K562 (cell line): ENCODE measurements around the gene KCNN3. TPM values are rescaled to one million over a fixed set of nuclear protein-coding genes. Genes with fewer than 3 reads are reported as not detected.

Experiments used
- ATAC-seq: fragments of 200-7000 bp; cut with Tn5 transposase; 3 replicates; pipeline ENCODE4 v1.9.1; 2020; ENCODE audit warnings: moderate library complexity
- BruUV-seq: library from RNA; stranded (reverse); fragments of 400-500 nt; replicated peaks from 2 replicates; lab custom pipeline; 2021; lab: Mats Ljungman, UMichigan
- CTCF ChIA-PET: fragments of 300-600 bp; formaldehyde crosslinking; extraction: SDS; loops from one replicate; lab custom pipeline; 2021; ENCODE audit warnings: low intra/inter-chr PET ratio; lab: Yijun Ruan, JAX
- POLR2A ChIA-PET: fragments of 300-600, 350-650 bp; sonication (Branson Sonifier 250); formaldehyde crosslinking; extraction: SDS; loops from one replicate; lab custom pipeline; 2021; ENCODE audit warnings: antibody characterized with exemption, inconsistent platforms; lab: Yijun Ruan, JAX
- DNase-seq, 4 experiments: peaks; one replicate each; pipeline versions ENCODE4 v3.0.0 to v3.0.0-alpha.2; 2011 to 2018; ENCODE audit warnings: low spot score in 3 of 4, mixed read lengths in 3 of 4; ENCODE audit errors: extremely low read depth in 1 of 4
- FAIRE-seq: peaks from 2 replicates; lab custom pipeline; 2011; peaks lifted over from hg19 to GRCh38; lab: Jason Lieb, UNC
- H2AFZ ChIP-seq: 2 replicates; pipeline ENCODE4 v1.6.0; 2011; ENCODE audit warnings: low read depth, low read length, control low read depth, inconsistent platforms
- H3K27ac ChIP-seq: fragments of 200-600 bp; 3 replicates; pipeline ENCODE4 v1.8.0; 2011; ENCODE audit warnings: low read depth, mild to moderate bottlenecking, control low read depth, inconsistent platforms, low read length, moderate library complexity, mixed read lengths; ENCODE audit errors: extremely low read depth
- H3K27me3 ChIP-seq, 2 experiments: fragments of 300-600 bp in 1 of 2; 2 replicates in 1 of 2; 3 replicates in 1 of 2; pipeline versions ENCODE4 v1.6.0 to v1.8.0; 2011; ENCODE audit warnings: inconsistent platforms in 2 of 2, low read length in 2 of 2, mild to moderate bottlenecking in 1 of 2, mixed read lengths in 1 of 2, moderate library complexity in 1 of 2; ENCODE audit not compliant: control insufficient read depth in 2 of 2, insufficient read depth in 2 of 2
- H3K36me3 ChIP-seq: fragments of 300-600 bp; 3 replicates; pipeline ENCODE4 v1.8.0; 2011; ENCODE audit warnings: mild to moderate bottlenecking, low read length, inconsistent platforms; ENCODE audit not compliant: control insufficient read depth, insufficient read depth
- H3K4me1 ChIP-seq, 2 experiments: fragments of 200-600 bp in 1 of 2; replicated peaks in 1 of 2; 2 replicates in 1 of 2; 3 replicates in 1 of 2; pipeline versions ENCODE4 v1.5.1 to v1.8.0; 2011; ENCODE audit warnings: inconsistent platforms in 2 of 2, low read length in 2 of 2, mild to moderate bottlenecking in 1 of 2, mixed read lengths in 1 of 2, moderate library complexity in 1 of 2; ENCODE audit not compliant: control insufficient read depth in 2 of 2, insufficient read depth in 2 of 2
- H3K4me2 ChIP-seq: 2 replicates; pipeline ENCODE4 v1.6.1; 2011; ENCODE audit warnings: low read length, control low read depth, inconsistent platforms, mixed read lengths; ENCODE audit not compliant: insufficient read depth
- H3K4me3 ChIP-seq: fragments of 200-600 bp; sonication (generic), shearing (Covaris generic); 2 replicates; pipeline ENCODE4 v1.5.1; 2016; ENCODE audit warnings: control low read depth, inconsistent platforms
- H3K79me2 ChIP-seq: fragments of 200-600 bp; 3 replicates; pipeline ENCODE4 v1.8.0; 2011; ENCODE audit warnings: low read length, inconsistent platforms; ENCODE audit not compliant: control insufficient read depth, insufficient read depth
- H3K9ac ChIP-seq, 2 experiments: 2 replicates each; pipeline versions ENCODE4 v1.6.0 to v1.6.1; 2011; ENCODE audit warnings: low read depth in 2 of 2, low read length in 2 of 2, control low read depth in 1 of 2, inconsistent platforms in 1 of 2, mild to moderate bottlenecking in 1 of 2, mixed read lengths in 1 of 2; ENCODE audit not compliant: insufficient read depth in 1 of 2
- H3K9me1 ChIP-seq: one replicate; pipeline ENCODE4 v1.6.0; 2011; ENCODE audit warnings: inconsistent platforms, mild to moderate bottlenecking, low read length, moderate library complexity; ENCODE audit not compliant: control insufficient read depth, insufficient read depth
- H3K9me3 ChIP-seq: replicated peaks from 2 replicates; pipeline ENCODE4 v1.5.1; 2011; ENCODE audit warnings: low read depth, low read length, inconsistent platforms; ENCODE audit not compliant: control insufficient read depth, insufficient read depth
- H4K20me1 ChIP-seq: replicated peaks from 2 replicates; pipeline ENCODE4 v1.6.1; 2011; ENCODE audit warnings: low read length, inconsistent platforms, mixed read lengths; ENCODE audit not compliant: control insufficient read depth, insufficient read depth
- CEBPB ChIP-seq: fragments of 450-650 bp; IDR thresholded peaks from 2 replicates; pipeline ENCODE4 v1.6.1; 2016; ENCODE audit warnings: missing genetic modification characterization, missing compliant biosample characterization
- HDAC8 ChIP-seq: fragments of 450-650 bp; IDR thresholded peaks from 2 replicates; pipeline ENCODE4 v1.6.1; 2016; ENCODE audit warnings: mild to moderate bottlenecking, missing genetic modification characterization, moderate library complexity, missing compliant biosample characterization
- MAFG ChIP-seq: fragments of 450-650 bp; conservative IDR thresholded peaks from 2 replicates; pipeline ENCODE4 v1.6.1; 2016; ENCODE audit warnings: missing genetic modification characterization, missing compliant biosample characterization
- MIER1 ChIP-seq: fragments of 450-650 bp; IDR thresholded peaks from 2 replicates; pipeline ENCODE4 v1.6.1; 2016; ENCODE audit warnings: antibody characterized with exemption, mild to moderate bottlenecking, low read depth
- WGBS: fragments of 100-300 bp; shearing (Covaris generic); methylation state at CpG from one replicate; pipeline ENCODE4 v1.1.6; 2016; ENCODE audit warnings: low coverage, mixed read lengths; ENCODE audit not compliant: insufficient coverage; ENCODE audit errors: missing lambda C conversion rate; 5-methylcytosine and 5-hydroxymethylcytosine counted together
- in situ Hi-C: fragments of 300-500 bp; cut with MboI; formaldehyde crosslinking; loops from 4 replicates; pipeline ENCODE4 v1.15.0; 2018; ENCODE audit warnings: inconsistent platforms, mixed read lengths
- intact Hi-C: fragments of 100-400 bp; cut with micrococcal nuclease; formaldehyde crosslinking; loops from 2 replicates; pipeline ENCODE4 v1.14.2; 2022
- polyA plus RNA-seq, 8 experiments: library from polyadenylated mRNA; depleted of rRNA in 4 of 8; stranded (reverse) in 5 of 8; unstranded in 3 of 8; fragments of >200 nt; fragmentation: Nextera tagmentation in 2 of 8; fragmentation: Illumina TruSeq in 1 of 8; extraction: Ambion mirVana in 2 of 8; extraction: Trizol in 1 of 8; gene quantifications; 2 replicates each; pipeline versions ENCODE4 v1.2.1 to v1.2.3, GENCODE V29; 2011 to 2014; ENCODE audit warnings: inconsistent platforms in 1 of 8, missing spikeins in 1 of 8
- total RNA-seq, 7 experiments: library from RNA; depleted of rRNA in 6 of 7; stranded (reverse); fragments of >200 nt in 6 of 7; fragmentation: Illumina TruSeq in 2 of 7; extraction: Trizol in 2 of 7; gene quantifications; 2 replicates each; pipeline versions ENCODE4 v1.2.1 to v1.2.3, GENCODE V29; 2011 to 2021; ENCODE audit warnings: low replicate concordance in 1 of 7
- TF ChIP-seq, protein P1 (sequence below): fragments of 250-450 bp; sonication (Bioruptor Pico); IDR thresholded peaks from 2 replicates; pipeline ENCODE4 v1.4.0; 2020; ENCODE audit warnings: mild to moderate bottlenecking

Gene KCNN3
- total and polyA plus RNA-seq, 9 of the 15 experiments (the other 6 are each of a cell fraction or from before 2014, with no cell fraction given) = 0.02 to 0.03 TPM; not detected in 7

DNA sequence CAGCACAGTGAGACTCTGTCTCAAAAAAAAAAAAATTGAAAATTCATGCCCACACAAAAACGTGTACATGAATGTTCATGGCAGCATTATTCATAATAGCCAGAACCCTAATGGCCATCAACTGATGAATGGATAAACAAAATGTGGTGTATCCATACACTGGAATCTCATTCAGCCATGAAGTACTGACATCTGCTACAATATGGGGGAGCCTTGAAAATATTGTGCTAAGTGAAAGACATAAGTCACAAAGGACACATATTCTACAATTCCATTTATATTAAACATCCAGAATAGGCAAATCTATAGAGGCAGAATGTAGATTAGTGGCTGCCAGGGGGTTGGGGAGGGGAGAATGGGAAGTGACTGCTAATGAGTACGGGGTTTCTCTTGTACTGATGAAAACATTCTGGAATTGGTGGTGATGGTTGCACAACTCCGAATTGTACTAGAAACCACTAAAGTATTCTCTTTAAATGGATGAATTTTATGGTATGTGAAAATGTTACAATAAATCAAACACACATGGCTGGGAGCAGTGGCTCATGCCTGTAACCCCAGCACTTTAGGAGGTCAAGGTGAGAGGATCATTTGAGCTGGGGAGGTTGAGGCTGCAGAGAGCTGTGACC, 33.0 kb upstream of the KCNN3 start:
- Histone ChIP-seq H3K36me3 (no peaks in the 10 kb centered on the region), H4K20me1 (no peaks in the 10 kb centered on the region), H3K4me1 (no peaks in the 10 kb centered on the region), H3K4me2 (no peak overlapping the region), H2AFZ (peak overlapping the region; percentile 35; the same call in 1 of the 2 replicates), H3K9me3 (no peaks in the 10 kb centered on the region; the same call in 1 of the 2 replicates), H3K9me1 (no peaks in the 10 kb centered on the region), H3K27me3 (no peaks in the 10 kb centered on the region), H3K27ac (no peak overlapping the region), H3K9ac (no peak overlapping the region; a peak in 1 of 4 replicates), H3K79me2 (no peaks in the 10 kb centered on the region), H3K4me3 (no peak overlapping the region)
- POLR2A ChIA-PET = no interaction called here
- FAIRE-seq = no peak
- WGBS = 25% methylated on average over 3 of the region's 3 CpGs
- ATAC-seq = no peak
- BruUV-seq = no TSS peak
- in situ Hi-C loops (no loop called here), intact Hi-C loops (no loop called here)
- DNase-seq = no peak
- TF ChIP-seq MAFG (no peak), CEBPB (tag) (peak; percentile 54; the same call in 1 of the 2 replicates), MIER1 (peak; percentile 79), HDAC8 (no peak)
- TF ChIP-seq, protein P1, sequence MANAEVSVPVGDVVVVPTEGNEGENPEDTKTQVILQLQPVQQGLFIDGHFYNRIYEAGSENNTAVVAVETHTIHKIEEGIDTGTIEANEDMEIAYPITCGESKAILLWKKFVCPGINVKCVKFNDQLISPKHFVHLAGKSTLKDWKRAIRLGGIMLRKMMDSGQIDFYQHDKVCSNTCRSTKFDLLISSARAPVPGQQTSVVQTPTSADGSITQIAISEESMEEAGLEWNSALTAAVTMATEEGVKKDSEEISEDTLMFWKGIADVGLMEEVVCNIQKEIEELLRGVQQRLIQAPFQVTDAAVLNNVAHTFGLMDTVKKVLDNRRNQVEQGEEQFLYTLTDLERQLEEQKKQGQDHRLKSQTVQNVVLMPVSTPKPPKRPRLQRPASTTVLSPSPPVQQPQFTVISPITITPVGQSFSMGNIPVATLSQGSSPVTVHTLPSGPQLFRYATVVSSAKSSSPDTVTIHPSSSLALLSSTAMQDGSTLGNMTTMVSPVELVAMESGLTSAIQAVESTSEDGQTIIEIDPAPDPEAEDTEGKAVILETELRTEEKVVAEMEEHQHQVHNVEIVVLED = no peak
- CTCF ChIA-PET = no interaction called here
